HCT116 (cell line): ENCODE results near the gene MRPS34.

Experiments used
- EZH2 ChIP-seq: fragments of 200-600 bp; sonication (generic); IDR thresholded peaks from 2 replicates; pipeline ENCODE4 v1.6.1; 2017; ENCODE audit warnings: antibody characterized with exemption, mixed run types
- ZNF274 ChIP-seq: fragments of 200-500 bp; sonication (Bioruptor generic); IDR thresholded peaks from 2 replicates; pipeline ENCODE4 v1.6.1; 2014; ENCODE audit warnings: mild to moderate bottlenecking, low read depth, low read length, inconsistent platforms

DNA sequence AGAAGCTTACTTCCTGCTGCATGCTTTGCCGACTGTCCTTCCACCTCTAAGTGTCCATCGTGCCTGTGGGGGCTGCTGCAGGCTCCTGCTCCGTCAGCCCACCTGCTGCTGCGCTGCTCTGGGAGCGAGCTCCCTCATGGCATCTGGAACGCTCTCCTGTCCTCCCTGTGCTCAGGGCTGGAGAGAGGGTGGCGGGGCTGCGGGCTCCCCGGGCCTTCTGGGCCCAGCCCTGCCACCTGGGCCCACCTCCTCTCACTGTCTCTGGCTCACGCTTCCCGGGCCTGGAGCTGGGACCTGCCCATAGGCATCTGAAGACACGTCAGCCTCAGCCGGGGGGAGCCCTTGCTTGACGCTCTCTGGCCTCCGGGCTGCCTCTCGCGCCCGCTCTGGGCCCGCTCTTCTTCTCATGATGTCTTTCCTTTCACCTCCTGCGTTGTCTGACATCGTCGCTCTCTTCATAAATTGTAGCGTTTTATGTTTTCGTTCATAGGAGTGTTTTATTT lies 28.5 kb downstream of the MRPS34 start:
- TF ChIP-seq EZH2, result no peak
- TF ChIP-seq ZNF274, result no peak
